ENCODE data around the gene ELL2. TPM values are rescaled to one million over a fixed set of nuclear protein-coding genes. Genes with fewer than 3 reads are reported as not detected.

Gene ELL2
- total and polyA plus RNA-seq, 2 of the 13 experiments (the other 11 are each of a cell fraction or from before 2014, with no cell fraction given): 78.9 to 97.1 TPM

DNA sequence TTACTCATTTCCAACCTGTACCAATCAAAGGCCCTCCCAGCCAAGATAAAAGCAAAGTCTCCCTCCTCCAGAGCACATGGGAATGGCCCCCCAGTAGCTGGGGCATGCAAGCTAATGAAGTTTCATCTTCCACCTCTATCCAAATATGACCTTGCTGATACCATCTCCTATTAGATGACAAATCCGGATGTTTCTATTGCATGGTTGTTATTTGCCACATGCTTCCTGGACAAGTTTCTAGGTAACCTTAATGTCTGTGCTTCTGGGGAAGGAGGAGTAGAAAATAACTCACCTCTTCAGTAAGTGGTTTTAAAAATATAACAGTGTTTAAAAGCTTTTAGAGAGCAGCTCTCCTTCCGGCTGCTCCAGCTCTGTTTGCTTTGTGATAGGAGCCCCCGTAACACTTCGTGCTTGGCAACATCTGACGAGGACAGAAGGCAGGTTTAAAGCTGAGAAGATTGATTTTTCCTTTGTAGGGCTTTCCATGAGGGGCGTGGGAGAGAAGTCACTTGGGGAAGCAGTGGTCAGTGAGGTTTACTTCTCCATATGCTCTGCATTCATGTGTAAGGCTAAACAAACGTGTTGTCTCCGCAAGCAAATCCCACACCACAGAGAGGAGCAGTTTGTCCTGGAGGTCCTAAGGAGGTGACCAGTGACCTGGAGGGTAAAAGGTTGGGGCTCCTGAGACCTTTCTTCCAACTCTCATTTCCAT, 98.8 kb downstream of the ELL2 start (continued):
- TF ChIP-seq NONO (IDR thresholded peaks at IDR 0.05) (no peak), NONO (CRISPR knock-in tag; conservative IDR thresholded peaks at IDR 0.05) (no peak; the same call in 1 of the 2 replicates), ZNF674 (CRISPR knock-in tag; IDR thresholded peaks at IDR 0.05; ENCODE audit: low read depth) (no peak), ZNF101 (CRISPR knock-in tag; IDR thresholded peaks at IDR 0.05; ENCODE audit: borderline replicate concordance, low read depth) (no peak), SP1 (IDR thresholded peaks at IDR 0.05) (no peak), SP1 (CRISPR knock-in tag; IDR thresholded peaks at IDR 0.05) (no peak; the same call in 1 of the 2 replicates), HNF1A (IDR thresholded peaks at IDR 0.05; ENCODE audit: low read depth) (peak; percentile 34; the same call in 1 of the 2 replicates), HNF1A (CRISPR knock-in tag; IDR thresholded peaks at IDR 0.05; ENCODE audit: borderline replicate concordance) (no peak), ZNF691 (CRISPR knock-in tag; IDR thresholded peaks at IDR 0.05; ENCODE audit: borderline replicate concordance, low read depth) (peak; percentile 37; the same call in 1 of the 2 replicates)
- TF ChIP-seq, protein P1, sequence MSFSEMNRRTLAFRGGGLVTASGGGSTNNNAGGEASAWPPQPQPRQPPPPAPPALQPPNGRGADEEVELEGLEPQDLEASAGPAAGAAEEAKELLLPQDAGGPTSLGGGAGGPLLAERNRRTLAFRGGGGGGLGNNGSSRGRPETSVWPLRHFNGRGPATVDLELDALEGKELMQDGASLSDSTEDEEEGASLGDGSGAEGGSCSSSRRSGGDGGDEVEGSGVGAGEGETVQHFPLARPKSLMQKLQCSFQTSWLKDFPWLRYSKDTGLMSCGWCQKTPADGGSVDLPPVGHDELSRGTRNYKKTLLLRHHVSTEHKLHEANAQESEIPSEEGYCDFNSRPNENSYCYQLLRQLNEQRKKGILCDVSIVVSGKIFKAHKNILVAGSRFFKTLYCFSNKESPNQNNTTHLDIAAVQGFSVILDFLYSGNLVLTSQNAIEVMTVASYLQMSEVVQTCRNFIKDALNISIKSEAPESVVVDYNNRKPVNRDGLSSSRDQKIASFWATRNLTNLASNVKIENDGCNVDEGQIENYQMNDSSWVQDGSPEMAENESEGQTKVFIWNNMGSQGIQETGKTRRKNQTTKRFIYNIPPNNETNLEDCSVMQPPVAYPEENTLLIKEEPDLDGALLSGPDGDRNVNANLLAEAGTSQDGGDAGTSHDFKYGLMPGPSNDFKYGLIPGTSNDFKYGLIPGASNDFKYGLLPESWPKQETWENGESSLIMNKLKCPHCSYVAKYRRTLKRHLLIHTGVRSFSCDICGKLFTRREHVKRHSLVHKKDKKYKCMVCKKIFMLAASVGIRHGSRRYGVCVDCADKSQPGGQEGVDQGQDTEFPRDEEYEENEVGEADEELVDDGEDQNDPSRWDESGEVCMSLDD (CRISPR knock-in tag; IDR thresholded peaks at IDR 0.05; ENCODE audit: borderline replicate concordance): peak; percentile 75; the same call in 1 of the 2 replicates
- TF ChIP-seq, protein P2, sequence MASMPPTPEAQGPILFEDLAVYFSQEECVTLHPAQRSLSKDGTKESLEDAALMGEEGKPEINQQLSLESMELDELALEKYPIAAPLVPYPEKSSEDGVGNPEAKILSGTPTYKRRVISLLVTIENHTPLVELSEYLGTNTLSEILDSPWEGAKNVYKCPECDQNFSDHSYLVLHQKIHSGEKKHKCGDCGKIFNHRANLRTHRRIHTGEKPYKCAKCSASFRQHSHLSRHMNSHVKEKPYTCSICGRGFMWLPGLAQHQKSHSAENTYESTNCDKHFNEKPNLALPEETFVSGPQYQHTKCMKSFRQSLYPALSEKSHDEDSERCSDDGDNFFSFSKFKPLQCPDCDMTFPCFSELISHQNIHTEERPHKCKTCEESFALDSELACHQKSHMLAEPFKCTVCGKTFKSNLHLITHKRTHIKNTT (CRISPR knock-in tag; IDR thresholded peaks at IDR 0.05): no peak
- TF ChIP-seq, protein P3, sequence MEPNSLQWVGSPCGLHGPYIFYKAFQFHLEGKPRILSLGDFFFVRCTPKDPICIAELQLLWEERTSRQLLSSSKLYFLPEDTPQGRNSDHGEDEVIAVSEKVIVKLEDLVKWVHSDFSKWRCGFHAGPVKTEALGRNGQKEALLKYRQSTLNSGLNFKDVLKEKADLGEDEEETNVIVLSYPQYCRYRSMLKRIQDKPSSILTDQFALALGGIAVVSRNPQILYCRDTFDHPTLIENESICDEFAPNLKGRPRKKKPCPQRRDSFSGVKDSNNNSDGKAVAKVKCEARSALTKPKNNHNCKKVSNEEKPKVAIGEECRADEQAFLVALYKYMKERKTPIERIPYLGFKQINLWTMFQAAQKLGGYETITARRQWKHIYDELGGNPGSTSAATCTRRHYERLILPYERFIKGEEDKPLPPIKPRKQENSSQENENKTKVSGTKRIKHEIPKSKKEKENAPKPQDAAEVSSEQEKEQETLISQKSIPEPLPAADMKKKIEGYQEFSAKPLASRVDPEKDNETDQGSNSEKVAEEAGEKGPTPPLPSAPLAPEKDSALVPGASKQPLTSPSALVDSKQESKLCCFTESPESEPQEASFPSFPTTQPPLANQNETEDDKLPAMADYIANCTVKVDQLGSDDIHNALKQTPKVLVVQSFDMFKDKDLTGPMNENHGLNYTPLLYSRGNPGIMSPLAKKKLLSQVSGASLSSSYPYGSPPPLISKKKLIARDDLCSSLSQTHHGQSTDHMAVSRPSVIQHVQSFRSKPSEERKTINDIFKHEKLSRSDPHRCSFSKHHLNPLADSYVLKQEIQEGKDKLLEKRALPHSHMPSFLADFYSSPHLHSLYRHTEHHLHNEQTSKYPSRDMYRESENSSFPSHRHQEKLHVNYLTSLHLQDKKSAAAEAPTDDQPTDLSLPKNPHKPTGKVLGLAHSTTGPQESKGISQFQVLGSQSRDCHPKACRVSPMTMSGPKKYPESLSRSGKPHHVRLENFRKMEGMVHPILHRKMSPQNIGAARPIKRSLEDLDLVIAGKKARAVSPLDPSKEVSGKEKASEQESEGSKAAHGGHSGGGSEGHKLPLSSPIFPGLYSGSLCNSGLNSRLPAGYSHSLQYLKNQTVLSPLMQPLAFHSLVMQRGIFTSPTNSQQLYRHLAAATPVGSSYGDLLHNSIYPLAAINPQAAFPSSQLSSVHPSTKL (CRISPR knock-in tag; IDR thresholded peaks at IDR 0.05): peak; percentile 93

Data from HepG2 (cell line).